CD4-positive, alpha-beta T cell (primary cell): Measurements from ENCODE around the gene MIPOL1. TPM values are rescaled to one million over a fixed set of nuclear protein-coding genes. Genes with fewer than 3 reads are reported as not detected.

Source experiments
- ATAC-seq: fragments of 200-7000 bp; cut with Tn5 transposase; one replicate; pipeline ENCODE4 v1.10.0; 2022; ENCODE audit warnings: mild to moderate bottlenecking; ENCODE audit not compliant: poor library complexity
- CTCF ChIA-PET: fragments of 350-600 bp; sonication (Branson Sonifier 250); formaldehyde crosslinking; loops from one replicate; lab custom pipeline; 2021; ENCODE audit warnings: antibody characterized with exemption, inconsistent platforms; lab: Charles Lee
- POLR2A ChIA-PET: fragments of 350-600 bp; sonication (Branson Sonifier 250); formaldehyde crosslinking; loops from one replicate; lab custom pipeline; 2021; ENCODE audit warnings: antibody characterized with exemption, inconsistent platforms; lab: Charles Lee
- DNase-seq, 14 experiments: peaks; one replicate each; pipeline ENCODE4 v3.0.0-alpha.2; 2013 to 2020; ENCODE audit warnings: mixed read lengths in 2 of 14
- H3K27ac ChIP-seq, 2 donors: one replicate each; pipeline versions ENCODE4 v1.5.1 to v1.7.0; 2013; ENCODE audit warnings: low read length in 2 of 2, low read depth in 1 of 2, mild to moderate bottlenecking in 1 of 2
- H3K27me3 ChIP-seq, 2 experiments: 1 replicate in 1 of 2; 2 replicates in 1 of 2; pipeline versions ENCODE4 v1.6.1 to v1.7.0; 2013; ENCODE audit warnings: low read length in 2 of 2, control low read depth in 1 of 2, mild to moderate bottlenecking in 1 of 2, moderate library complexity in 1 of 2; ENCODE audit not compliant: insufficient read depth in 2 of 2, control insufficient read depth in 1 of 2
- H3K36me3 ChIP-seq: one replicate; pipeline ENCODE4 v1.6.1; 2013; ENCODE audit warnings: low read length, control low read depth; ENCODE audit not compliant: insufficient read depth
- H3K4me1 ChIP-seq: one replicate; pipeline ENCODE4 v1.6.1; 2013; ENCODE audit warnings: low read length, control low read depth; ENCODE audit not compliant: insufficient read depth
- H3K4me3 ChIP-seq: one replicate; pipeline ENCODE4 v1.5.1; 2013; ENCODE audit warnings: mild to moderate bottlenecking, low read length, moderate library complexity
- H3K9me3 ChIP-seq, 2 experiments: 1 replicate in 1 of 2; 2 replicates in 1 of 2; pipeline versions ENCODE4 v1.6.1 to v1.7.0; 2013; ENCODE audit warnings: low read length in 2 of 2, mild to moderate bottlenecking in 2 of 2, control low read depth in 1 of 2, moderate library complexity in 1 of 2; ENCODE audit not compliant: control insufficient read depth in 1 of 2, insufficient read depth in 1 of 2
- H3K27ac Mint-ChIP-seq: one replicate; pipeline ENCODE4 v1.8.0; 2020; ENCODE audit warnings: mixed read lengths
- H3K27me3 Mint-ChIP-seq: one replicate; pipeline ENCODE4 v1.8.0; 2021; ENCODE audit warnings: mixed read lengths
- H3K36me3 Mint-ChIP-seq: one replicate; pipeline ENCODE4 v1.8.0; 2021; ENCODE audit warnings: low read depth, mixed read lengths
- H3K4me1 Mint-ChIP-seq: one replicate; pipeline ENCODE4 v1.8.0; 2021; ENCODE audit warnings: low read depth, mixed read lengths
- H3K4me3 Mint-ChIP-seq: one replicate; pipeline ENCODE4 v1.8.0; 2020; ENCODE audit warnings: mild to moderate bottlenecking, mixed read lengths
- H3K9me3 Mint-ChIP-seq: one replicate; pipeline ENCODE4 v1.8.0; 2020; ENCODE audit warnings: mixed read lengths
- CTCF ChIP-seq: fragments of 200-600 bp; IDR thresholded peaks from one replicate; pipeline ENCODE4 v1.8.0; 2022; ENCODE audit warnings: antibody characterized with exemption, mild to moderate bottlenecking
- intact Hi-C, 2 experiments: fragments of 100-400 bp; cut with DNase I in 1 of 2; cut with micrococcal nuclease in 1 of 2; formaldehyde crosslinking; loops; one replicate each; pipeline versions ENCODE4 v1.15.1 to v1.9.0; 2023 to 2025; cut with DNase I, micrococcal nuclease
- total RNA-seq, 174 experiments: library from RNA in 2 of 174; stranded (reverse) in 2 of 174; gene quantifications; one replicate each; pipeline ENCODE4 v1.2.3 and lab custom pipeline; 2021 to 2026

Gene MIPOL1
- total RNA-seq, 2 experiments from 2014 or later, result 0.30 TPM; not detected in 1

- DNase-seq (no peak), ATAC-seq (no peak)
- POLR2A ChIA-PET, result no interaction called here
- no peaks in the 10 kb centered on the region for H3K4me1 ChIP-seq
- H3K27ac Mint-ChIP-seq, result no peak overlapping the region
- no peaks in the 10 kb centered on the region for H3K4me1 Mint-ChIP-seq
- H3K9me3 Mint-ChIP-seq, result peaks cover 8% of the 10 kb centered on the region
- no peak for TF ChIP-seq CTCF
- no peak overlapping the region for H3K4me3 ChIP-seq
- no peaks in the 10 kb centered on the region for H3K27me3 Mint-ChIP-seq
- intact Hi-C loops, result no loop called here
- H3K27me3 ChIP-seq, result no peaks in the 10 kb centered on the region
- H3K36me3 Mint-ChIP-seq, result no peaks in the 10 kb centered on the region
- H3K9me3 ChIP-seq, result peaks cover 0 to 5% of the 10 kb centered on the region in 2 experiments
- CTCF ChIA-PET, result no interaction called here
- no peak overlapping the region for H3K27ac ChIP-seq
- H3K36me3 ChIP-seq, result no peaks in the 10 kb centered on the region
- no peak overlapping the region for H3K4me3 Mint-ChIP-seq
Observed at GRCh38 chr14:37406095-37406494, 208.4 kb downstream of the MIPOL1 start.

DNA sequence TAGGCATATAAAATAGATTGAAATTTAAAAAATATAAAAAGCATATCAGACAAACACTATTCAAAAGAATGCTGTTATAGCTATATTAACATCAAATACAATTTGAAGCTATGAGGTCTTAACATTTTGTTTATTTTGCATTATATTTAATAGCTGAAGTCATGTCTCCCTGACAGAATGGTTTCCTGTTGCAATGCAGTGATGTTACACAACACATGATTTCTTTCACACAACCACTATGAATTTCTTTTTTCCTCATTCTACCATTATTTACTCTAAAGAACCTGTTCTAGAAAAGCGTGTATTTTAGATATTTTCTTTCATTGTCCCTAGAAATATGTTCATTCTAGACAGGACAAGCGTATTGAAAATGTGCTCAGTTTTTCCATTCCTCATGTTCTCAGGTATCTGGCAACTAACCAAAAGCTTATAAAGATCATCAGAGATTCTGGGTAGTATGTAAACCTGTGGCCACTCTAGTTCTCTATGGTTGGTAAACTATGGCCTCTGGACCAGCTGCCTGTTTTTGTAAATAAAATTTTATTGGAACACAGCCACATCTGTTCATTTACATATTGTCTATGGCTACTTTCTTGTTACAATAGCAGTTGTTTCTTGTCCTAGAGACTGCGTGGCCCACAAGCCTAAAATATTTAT is 213.5 kb downstream of the MIPOL1 start:
- Histone ChIP-seq H3K27me3 (no peaks in the 10 kb centered on the region), H3K4me3 (no peak overlapping the region), H3K36me3 (no peaks in the 10 kb centered on the region), H3K9me3 (peaks cover 0 to 5% of the 10 kb centered on the region in 2 experiments), H3K4me1 (no peaks in the 10 kb centered on the region), H3K27ac (no peak overlapping the region)
- DNase-seq (no peak), ATAC-seq (no peak)
- ChIA-PET CTCF (no interaction called here), POLR2A (no interaction called here)
- Mint-ChIP-seq H3K27ac (no peak overlapping the region), H3K36me3 (no peaks in the 10 kb centered on the region), H3K4me1 (no peaks in the 10 kb centered on the region), H3K4me3 (no peak overlapping the region), H3K27me3 (no peaks in the 10 kb centered on the region), H3K9me3 (peaks cover 9% of the 10 kb centered on the region)
- intact Hi-C loops, result no loop called here
- no peak for TF ChIP-seq CTCF

GRCh38 chr14:37413050-37413449 is 215.3 kb downstream of the MIPOL1 start:
- ATAC-seq (no peak), DNase-seq (no peak)
- no peak for TF ChIP-seq CTCF
- Mint-ChIP-seq H3K36me3 (no peaks in the 10 kb centered on the region), H3K4me3 (no peak overlapping the region), H3K27me3 (no peaks in the 10 kb centered on the region), H3K9me3 (peaks cover 16% of the 10 kb centered on the region), H3K27ac (no peak overlapping the region), H3K4me1 (no peaks in the 10 kb centered on the region)
- H3K27ac ChIP-seq, result no peak overlapping the region
- POLR2A ChIA-PET, result no interaction called here
- intact Hi-C loops, result no loop called here
- no peak overlapping the region for H3K4me3 ChIP-seq
- H3K27me3 ChIP-seq, result no peaks in the 10 kb centered on the region
- CTCF ChIA-PET, result no interaction called here
- peaks cover 0 to 4% of the 10 kb centered on the region in 2 experiments for H3K9me3 ChIP-seq
- H3K36me3 ChIP-seq, result no peaks in the 10 kb centered on the region
- no peaks in the 10 kb centered on the region for H3K4me1 ChIP-seq
